KBM-7 (cell line): Measurements from ENCODE around the gene SUSD3.
"Not testable (repeated sequence)": the region's sequence is repeated elsewhere in the genome, so short reads cannot be mapped to it uniquely, and the experiment has no call there.

Experiments used
- DNase-seq: peaks from one replicate; pipeline ENCODE4 v3.0.0-alpha.2; 2015
- in situ Hi-C: fragments of 300-500 bp; cut with MboI; formaldehyde crosslinking; loops from 2 replicates; pipeline ENCODE4 v1.14.3; 2020; ENCODE audit warnings: low sequenced_read_pairs, low pct_unique_long_range_greater_than_20kb, mixed read lengths

The SUSD3 gene

DNA sequence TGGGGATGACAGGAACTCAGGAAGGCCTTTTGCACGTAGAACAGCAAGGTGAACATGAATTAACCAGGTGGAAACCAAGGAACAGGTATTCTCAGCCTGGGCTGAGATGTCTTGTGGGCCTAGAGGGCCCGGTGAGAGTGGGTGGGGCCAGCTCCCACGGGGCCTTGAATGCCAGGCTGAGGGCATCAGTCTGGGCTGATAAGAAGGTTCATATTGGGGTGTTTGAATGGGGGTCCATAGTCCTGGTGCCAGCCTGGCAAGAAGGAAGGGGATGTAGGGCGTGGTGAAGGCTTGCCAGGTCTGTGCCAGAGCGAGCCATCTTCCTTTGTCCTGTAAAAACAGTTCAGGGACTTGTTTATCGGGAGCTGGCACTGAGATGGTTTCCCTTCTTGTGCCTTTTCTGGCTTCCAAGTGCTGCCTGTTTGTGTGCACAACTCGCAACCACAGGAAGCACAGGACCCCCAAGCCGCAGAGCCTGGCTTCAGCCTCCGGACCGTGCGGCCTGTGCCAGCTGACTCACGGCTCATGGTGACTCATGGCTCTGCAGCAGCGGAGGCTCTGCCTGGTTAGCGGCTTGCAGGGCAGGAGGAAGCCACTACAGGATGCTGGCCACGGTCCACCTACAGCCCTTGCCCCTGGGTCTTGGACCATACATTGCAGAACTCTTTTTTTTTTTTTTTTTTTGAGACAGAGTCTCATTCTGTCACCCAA, 39.9 kb downstream of the SUSD3 start:
- in situ Hi-C loops, result no loop called here
- DNase-seq, result peak; percentile 87

DNA sequence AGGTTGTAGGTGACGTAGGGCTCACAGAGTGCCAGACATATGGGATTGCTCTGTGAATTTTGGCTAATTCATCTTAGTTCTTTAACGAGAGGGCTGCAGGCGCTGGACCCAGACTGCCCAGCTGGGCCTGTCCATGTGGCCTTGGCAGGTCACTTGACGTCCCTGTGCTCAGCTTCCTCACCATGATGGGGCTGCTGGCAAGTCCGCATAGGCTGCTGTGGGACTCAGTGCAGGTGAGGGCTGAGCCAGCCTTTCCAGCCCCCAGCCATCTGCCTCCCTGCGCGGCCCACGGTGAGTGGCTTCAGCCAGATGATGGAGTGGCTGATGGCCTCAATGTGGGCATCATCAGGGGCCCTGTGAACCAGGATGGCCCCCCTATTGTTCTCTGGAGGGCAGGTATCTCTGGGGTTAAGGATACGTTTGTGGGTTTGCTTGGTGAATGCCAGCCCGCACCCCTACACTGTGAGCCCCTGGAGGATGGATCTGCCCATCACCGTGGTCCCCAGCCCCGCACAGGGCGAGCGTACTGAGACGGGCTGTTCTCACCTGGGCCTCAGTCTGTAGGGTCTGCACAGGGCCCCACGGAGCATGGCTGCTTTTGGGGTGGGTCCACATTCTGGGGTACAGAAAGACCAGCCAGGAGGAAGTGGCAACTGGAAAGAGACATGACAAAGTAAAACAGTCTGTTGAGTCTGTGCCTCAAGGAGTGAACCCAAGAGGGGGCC, 41.2 kb downstream of the SUSD3 start:
- DNase-seq, result no peak
- in situ Hi-C loops, result no loop called here

DNA sequence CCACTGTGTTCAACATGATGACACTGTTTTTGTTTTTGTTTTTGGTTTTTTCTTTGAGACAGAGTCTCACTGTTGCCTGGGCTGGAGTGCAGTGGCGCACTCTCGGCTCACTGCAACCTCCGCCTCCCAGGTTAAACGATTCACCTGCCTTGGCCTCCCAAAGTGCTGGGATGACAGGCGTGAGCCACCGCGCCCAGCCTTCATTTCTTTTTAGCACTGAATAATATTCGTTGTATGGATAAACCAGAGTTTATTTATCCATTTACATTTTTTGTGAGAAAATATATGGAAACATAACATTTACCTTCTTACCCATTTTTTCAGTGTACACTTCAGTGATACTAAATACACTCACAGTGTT, 41.8 kb downstream of the SUSD3 start:
- no peak for DNase-seq
- in situ Hi-C loops, result no loop called here

DNA sequence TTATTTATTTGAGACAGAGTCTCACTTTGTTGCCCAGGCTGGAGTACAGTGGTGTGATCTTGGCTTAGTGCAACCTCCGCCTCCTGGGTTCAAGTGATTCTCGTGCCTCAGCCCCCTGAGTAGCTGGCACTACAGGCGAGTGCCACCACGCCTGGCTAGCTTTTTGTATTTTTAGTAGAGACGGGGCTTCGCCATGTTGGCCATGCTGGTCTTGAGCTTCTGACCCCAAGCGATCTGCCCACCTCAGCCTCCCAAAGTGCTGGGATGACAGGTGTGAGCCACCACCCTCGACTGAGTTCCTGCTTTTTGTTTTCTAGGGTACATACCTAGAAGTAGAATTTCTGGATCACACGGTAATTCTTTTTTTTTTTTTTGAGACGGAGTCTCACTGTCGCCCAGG, 42.6 kb downstream of the SUSD3 start:
- DNase-seq, in situ Hi-C loops: not testable (repeated sequence)

DNA sequence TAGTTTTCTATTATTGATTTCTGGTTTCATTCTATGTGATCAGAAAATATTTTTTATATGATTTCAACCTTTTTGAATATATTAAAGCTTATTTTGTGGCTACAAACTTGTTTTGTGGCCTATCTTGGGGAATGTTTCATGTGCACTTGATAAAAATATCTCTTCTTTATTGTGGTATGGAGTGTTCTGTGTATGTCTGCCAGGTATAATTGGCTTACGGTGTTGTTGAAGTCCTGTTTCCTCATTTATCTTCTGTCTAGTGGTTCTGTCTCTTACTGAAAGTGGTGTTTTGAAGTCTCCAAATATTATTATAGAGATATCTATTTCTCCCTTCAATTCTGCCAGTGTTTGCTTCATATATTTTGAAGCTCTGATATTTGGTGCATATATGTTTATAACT, 47.1 kb downstream of the SUSD3 start:
- no peak for DNase-seq
- in situ Hi-C loops, result no loop called here

DNA sequence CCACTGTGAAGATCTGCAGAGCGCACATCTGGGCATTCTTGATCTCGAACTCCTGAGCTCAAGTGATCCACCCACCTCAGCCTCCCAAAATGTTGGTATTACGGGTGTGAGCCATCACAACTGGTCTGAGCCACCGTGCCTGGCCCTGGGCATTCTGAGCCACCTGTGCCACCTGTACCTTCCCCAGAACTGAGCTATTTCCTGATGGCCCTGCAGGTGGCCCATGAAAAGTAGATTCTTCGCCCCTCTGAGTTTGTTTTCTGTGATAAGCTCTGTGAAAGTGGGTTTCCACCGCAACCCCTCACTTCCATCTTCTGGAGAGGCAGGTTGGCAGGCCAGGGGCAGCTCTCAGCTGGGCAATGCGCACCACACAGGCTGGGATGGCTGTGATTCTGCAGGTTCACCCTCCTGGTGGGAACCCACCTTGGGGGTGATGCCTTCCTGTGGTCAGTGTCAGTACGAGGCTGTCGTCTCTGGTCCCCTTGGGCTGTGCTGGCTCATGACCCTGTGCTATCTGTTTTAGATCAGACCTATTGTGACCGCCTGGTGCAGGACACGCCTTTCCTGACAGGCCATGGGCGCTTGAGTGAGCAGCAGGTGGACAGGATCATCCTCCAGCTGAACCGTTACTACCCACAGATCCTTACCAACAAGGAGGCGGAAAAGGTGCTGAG, 48.8 kb downstream of the SUSD3 start:
- DNase-seq, result no peak
- in situ Hi-C loops, result no loop called here

DNA sequence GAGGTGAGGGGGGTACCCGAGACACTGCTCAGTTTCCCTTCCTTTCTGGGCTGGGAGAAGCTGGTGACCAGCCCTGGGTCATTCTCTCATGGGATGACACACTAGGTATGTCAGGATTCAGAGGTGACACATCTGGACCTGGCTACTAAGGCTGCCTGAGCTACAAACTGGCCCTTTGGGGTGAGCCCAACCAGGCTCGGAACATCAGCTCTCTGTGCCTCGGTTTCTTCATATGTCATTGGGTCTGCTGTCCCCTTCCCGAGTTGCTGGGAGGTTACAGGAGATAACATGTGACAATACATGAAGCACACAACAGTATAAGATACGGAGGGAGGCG, 49.3 kb downstream of the SUSD3 start:
- in situ Hi-C loops, result no loop called here
- DNase-seq, result no peak

DNA sequence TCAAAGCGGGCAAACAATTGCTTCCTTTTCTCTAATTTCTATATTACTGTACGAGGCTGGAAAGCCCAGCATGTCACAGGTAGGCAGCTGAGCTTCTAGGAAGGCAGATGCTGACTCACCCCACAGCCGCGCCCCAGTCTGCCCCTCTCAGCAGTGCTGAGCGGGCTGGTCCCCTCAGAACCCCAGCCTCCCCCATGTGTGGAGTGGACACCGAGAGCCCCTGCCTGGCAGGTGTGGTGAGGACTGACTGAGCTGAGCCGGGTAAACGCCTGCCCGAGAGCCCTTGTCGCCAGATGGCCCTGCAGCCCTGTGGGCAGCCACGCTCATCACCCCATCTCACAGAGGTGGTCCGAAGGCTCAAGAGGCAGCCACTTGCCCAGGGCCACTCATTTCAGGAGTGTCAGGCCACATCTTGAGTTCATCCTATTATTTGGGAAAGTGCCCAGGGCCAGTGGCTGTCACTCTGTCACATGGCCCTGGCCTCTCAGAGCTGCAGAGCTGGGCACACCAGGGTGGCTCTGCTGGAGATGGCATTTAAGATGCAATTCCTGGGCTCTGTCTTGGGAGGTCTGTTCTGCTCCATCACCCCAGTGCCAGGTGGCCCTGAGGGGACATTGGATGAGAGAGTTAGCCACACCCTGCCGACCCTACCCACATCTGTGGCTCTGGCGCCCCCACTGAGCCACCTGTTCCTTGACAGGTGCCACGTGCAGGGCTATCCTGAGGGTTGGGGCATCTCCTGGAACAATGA, 50.0 kb downstream of the SUSD3 start:
- in situ Hi-C loops, result no loop called here
- no peak for DNase-seq

DNA sequence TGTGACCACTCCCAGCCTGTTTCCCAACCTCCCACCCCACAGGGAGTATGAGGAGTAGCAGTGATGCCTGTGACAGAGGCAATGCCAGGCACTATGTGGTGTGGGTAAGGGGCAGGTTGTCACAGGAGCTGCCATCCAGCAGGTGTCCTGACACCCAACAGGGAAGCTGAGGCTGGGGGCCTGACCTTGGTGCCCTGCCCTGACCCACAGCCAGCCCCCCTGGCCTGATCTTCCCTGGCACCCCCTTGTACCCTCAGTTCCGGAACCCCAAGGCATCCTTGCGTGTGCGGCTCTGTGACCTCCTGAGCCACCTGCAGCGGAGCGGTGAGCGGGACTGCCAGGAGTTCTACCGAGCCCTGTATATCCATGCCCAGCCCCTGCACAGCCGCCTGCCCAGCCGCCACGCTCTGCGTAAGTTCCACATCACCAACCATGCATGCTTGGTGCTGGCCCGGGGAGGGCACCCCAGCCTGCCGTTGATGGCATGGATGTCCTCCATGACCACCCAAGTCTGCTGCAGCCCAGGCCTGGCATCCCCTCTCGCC, 51.9 kb downstream of the SUSD3 start:
- DNase-seq, result no peak
- in situ Hi-C loops, result no loop called here

DNA sequence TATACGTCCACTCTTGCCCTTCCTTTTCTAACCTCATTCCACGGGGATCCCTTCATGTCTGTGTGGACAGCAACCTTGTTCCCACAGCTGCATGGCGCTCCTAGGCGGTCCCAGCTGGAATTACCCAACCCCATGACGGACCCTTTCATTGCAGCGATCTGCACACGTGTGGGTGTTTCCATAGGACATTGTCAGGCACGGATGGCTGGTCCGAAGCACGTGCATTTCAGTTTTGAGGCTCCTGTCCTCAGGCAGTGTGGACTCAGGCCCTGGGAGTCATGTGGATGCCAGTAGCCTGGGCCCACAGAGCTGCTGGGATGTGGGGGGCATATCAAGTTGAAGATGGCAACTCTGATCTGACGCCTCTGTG, 52.5 kb downstream of the SUSD3 start:
- DNase-seq, result no peak
- in situ Hi-C loops, result no loop called here

DNA sequence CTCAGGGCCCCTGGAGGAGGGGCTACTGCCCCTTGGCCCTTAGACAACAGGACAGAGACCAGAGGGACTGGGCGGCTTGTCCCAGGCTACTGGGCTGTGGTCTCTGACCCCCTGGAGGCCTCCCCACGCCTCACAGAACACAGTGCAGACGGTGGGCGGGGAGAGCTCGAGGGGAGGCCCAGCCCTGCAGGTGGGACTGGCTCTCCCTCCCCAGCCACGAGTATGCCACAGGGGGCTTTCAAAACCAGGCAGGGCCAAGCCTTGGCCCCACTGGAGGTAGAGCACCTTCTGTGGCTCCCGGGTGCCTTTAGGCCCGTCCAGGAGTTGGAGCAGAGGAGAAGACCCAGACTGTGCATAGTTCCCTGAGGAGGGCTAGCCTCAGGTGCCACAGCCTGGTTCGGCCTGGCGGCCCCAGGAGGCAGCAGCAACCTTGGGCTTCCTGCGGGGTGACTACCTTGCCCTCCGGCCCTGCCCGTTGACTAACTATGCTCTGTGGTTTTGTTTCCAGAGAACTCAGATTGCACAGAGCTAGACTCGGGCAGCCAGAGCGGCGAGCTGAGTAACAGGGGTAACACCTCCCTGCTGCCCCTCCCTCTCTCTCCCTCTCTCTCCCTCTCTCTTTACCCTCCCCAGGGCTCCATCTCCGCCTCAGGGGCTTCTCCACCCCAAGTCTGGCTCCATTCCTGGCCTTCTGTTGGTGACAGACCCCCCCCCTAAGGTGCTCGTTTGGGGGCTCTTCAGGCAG, 53.0 kb downstream of the SUSD3 start:
- in situ Hi-C loops, result no loop called here
- no peak for DNase-seq

DNA sequence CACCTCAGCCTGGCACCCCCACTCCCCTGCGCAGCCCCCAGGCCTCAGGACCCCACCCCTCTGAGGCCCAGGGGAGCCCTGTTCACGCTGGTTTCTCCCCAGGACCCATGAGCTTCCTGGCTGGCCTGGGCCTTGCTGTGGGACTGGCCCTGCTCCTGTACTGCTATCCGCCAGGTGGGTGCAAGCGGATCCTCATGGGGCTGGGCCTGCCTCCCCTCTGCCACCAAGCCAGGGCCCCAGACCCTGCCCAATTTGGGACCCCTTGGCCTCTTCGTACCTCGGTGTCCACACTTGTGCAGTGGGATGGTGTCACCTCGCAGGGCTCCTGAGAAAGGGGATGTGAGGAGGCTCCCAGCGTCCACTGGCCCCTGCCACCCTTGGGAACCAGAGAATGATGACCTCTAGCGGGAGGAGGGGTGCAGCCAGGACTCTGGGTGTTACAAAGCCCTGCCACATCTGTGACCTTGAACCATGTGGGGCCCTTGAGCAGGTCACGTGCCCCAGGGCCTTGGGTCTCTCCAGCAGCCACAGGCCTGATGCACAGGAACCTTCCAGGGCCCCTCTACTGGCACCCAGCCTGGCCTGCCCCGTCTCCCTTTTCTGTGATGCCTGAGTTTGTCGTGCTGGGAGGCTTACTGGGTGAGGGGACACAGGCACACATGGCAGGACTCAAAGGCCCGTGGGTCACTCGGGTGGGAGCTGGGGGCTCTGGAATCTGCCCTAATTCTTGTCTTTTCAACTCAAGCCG, 53.8 kb downstream of the SUSD3 start:
- no peak for DNase-seq
- in situ Hi-C loops, result no loop called here

DNA sequence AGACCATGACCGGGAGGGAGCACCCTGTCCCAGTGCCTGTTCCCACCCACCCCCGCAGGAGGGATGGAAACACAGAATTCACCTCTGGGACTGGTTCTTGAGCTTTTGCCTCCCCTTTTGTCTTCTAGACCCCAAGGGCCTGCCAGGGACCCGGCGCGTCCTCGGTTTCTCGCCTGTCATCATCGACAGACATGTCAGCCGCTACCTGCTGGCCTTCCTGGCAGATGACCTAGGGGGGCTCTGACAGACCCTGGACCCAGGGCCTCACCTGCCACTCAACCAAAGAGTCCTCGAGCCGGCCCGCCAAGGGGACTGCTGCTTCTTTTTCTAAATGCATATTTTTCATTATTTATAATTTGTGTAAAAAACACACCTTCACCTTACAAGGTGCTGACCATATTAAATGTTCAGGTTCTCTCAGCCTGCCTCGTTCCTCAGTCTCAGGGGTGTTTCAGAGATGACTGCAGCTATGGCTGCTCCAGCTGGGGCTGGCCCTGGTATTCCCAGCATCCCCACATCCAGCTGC, 54.4 kb downstream of the SUSD3 start:
- in situ Hi-C loops, result no loop called here
- no peak for DNase-seq

DNA sequence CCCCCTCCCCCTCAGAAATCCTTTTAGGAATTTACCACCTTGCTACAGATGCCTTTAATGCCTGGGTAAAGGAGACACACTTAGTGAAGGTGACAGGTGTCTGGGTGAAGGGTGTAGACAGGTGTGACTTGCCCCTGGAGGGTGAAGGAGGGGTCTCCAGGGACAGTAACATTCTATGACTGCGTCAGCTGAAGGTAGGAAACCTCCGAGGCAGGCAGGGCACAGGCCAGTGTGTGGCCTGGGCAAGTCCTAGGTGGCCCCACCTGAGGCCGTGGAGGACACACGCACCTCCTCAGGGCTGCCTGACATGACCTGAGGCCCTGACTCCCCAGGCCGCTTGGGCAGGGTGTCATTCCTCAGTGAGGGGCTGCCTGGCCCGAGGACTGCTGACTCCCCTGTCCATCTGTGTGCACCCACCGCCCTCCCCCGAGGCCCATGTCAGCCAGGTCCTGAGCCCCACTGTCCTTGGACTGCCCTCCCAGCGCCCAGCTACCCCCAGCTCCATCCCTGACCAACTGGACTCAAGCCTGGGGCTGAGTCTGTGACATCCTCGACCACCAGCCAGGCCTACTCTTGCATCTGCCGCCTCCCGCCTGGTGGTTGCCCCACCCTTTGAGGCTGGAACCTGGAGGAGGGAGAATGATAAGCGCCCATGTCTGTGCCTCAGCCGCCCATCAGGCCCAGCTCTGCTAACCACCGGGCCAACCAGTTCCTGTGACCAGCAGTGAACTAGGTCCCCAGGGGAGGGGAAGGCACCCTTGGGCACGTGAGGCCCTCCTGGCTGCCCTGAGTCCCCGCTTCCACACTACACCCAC, 55.9 kb downstream of the SUSD3 start:
- in situ Hi-C loops, result no loop called here

DNA sequence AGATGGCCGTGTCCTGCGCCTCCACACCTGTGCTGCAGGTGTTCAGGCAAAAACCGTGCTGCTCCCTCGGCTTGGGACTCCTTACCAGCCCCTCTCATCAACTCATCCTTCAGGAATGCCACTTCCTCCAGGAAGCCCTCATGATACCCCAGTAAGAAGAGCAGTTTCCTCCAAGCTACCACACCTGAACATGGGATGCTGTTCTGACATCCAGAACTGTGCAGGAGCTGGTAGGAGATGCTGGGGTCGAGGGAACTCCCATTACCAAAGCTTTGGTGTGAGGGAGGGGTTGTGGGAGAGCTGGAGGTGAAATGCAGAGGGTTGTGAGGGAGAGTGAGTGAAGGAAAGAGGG, 56.5 kb downstream of the SUSD3 start:
- no peak for DNase-seq
- in situ Hi-C loops, result no loop called here

More for the DNA sequence above, 55.9 kb downstream of the SUSD3 start:
- no peak for DNase-seq

DNA sequence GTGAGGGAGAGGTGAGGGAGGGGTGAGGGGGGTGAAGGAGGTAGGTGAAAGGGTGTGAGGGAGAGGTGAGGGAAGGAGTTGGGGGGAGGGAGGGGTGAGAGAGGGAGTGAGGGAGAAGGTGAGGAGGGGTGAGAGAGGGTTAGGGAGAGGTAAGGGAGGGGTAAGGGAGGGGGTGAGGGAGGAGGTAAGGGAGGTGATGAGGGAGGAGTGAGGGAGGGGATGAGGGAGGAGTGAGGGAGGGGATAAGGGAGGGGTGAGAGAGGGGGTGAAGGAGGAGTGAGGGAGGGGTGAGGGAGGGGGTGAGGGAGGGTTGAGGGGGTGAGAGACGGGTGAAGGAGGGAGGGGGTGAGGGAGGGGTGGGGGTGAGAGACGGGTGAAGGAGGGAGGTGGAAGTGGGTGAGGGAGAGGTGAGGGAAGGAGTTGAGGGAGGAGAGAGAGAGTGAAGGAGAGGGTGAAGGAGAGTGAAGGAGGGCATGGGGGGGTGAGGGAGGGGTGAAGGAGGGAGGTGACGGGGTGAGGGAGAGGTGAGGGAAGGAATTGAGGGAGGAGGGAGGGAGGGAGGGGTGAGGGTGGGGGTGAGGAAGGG, 57.1 kb downstream of the SUSD3 start:
- no peak for DNase-seq

More for the DNA sequence above, 57.1 kb downstream of the SUSD3 start:
- in situ Hi-C loops, result no loop called here
